CD14-positive monocyte (primary cell): ENCODE data around the gene CPA4. TPM values are rescaled to one million over a fixed set of nuclear protein-coding genes. Genes with fewer than 3 reads are reported as not detected.

Experiments used
- DNase-seq, 3 donors: peaks; one replicate each; pipeline ENCODE4 v3.0.0-alpha.2; 2011 to 2022
- H2AFZ ChIP-seq: 2 replicates; pipeline ENCODE4 v1.6.0; 2012; ENCODE audit warnings: mild to moderate bottlenecking, low read depth, low read length, inconsistent platforms; ENCODE audit not compliant: insufficient read depth, poor library complexity, severe bottlenecking
- H3K27ac ChIP-seq, 2 donors: 1 replicate in 1 of 2; 2 replicates in 1 of 2; pipeline ENCODE4 v1.5.1; 2012 to 2013; ENCODE audit warnings: low read length in 2 of 2, control low read depth in 1 of 2, inconsistent platforms in 1 of 2, low read depth in 1 of 2, mild to moderate bottlenecking in 1 of 2
- H3K27me3 ChIP-seq, 2 donors: one replicate each; pipeline versions ENCODE4 v1.6.0 to v1.6.1; 2011 to 2013; ENCODE audit warnings: low read length in 2 of 2; ENCODE audit not compliant: control insufficient read depth in 2 of 2, insufficient read depth in 2 of 2
- H3K36me3 ChIP-seq, 2 donors: replicated peaks in 1 of 2; 1 replicate in 1 of 2; 2 replicates in 1 of 2; pipeline versions ENCODE4 v1.5.1 to v1.6.1; 2012 to 2013; ENCODE audit warnings: low read length in 2 of 2, control low read depth in 1 of 2, inconsistent platforms in 1 of 2, mild to moderate bottlenecking in 1 of 2; ENCODE audit not compliant: insufficient read depth in 2 of 2, control insufficient read depth in 1 of 2
- H3K4me1 ChIP-seq, 2 donors: 1 replicate in 1 of 2; 2 replicates in 1 of 2; pipeline versions ENCODE4 v1.5.1 to v1.6.1; 2012 to 2013; ENCODE audit warnings: low read length in 2 of 2, control low read depth in 1 of 2, inconsistent platforms in 1 of 2, mild to moderate bottlenecking in 1 of 2, moderate library complexity in 1 of 2; ENCODE audit not compliant: insufficient read depth in 2 of 2, control insufficient read depth in 1 of 2
- H3K4me2 ChIP-seq: replicated peaks from 2 replicates; pipeline ENCODE3; 2012; ENCODE audit warnings: low read length, moderate library complexity, mild to moderate bottlenecking; ENCODE audit not compliant: poor library complexity, severe bottlenecking; ENCODE audit errors: extremely low read depth
- H3K4me3 ChIP-seq, 3 experiments: fragments of 200-600 bp in 1 of 3; sonication (generic) in 1 of 3; replicated peaks in 1 of 3; 1 replicate in 2 of 3; 2 replicates in 1 of 3; pipeline ENCODE4 v1.5.1; 2011 to 2013; ENCODE audit warnings: low read length in 3 of 3, mild to moderate bottlenecking in 3 of 3, control low read depth in 2 of 3, low read depth in 2 of 3, inconsistent platforms in 1 of 3, moderate library complexity in 1 of 3
- H3K79me2 ChIP-seq: 2 replicates; pipeline ENCODE4 v1.6.0; 2012; ENCODE audit warnings: mild to moderate bottlenecking, control low read depth, inconsistent platforms, low read length, moderate library complexity; ENCODE audit not compliant: insufficient read depth
- H3K9ac ChIP-seq: 2 replicates; pipeline ENCODE4 v1.6.0; 2017; ENCODE audit warnings: low read length, mild to moderate bottlenecking; ENCODE audit not compliant: insufficient read depth, poor library complexity, severe bottlenecking
- H3K9me3 ChIP-seq, 2 donors: replicated peaks in 1 of 2; 1 replicate in 1 of 2; 2 replicates in 1 of 2; pipeline versions ENCODE4 v1.5.1 to v1.6.1; 2012 to 2013; ENCODE audit warnings: low read length in 2 of 2, control low read depth in 1 of 2; ENCODE audit not compliant: control insufficient read depth in 1 of 2, insufficient read depth in 1 of 2
- H4K20me1 ChIP-seq: 2 replicates; pipeline ENCODE4 v1.6.0; 2012; ENCODE audit warnings: mild to moderate bottlenecking, low read length, control low read depth, moderate library complexity; ENCODE audit not compliant: insufficient read depth
- H3K27ac Mint-ChIP-seq, 7 donors: one replicate each; pipeline ENCODE4 v1.8.0; 2020; ENCODE audit warnings: mild to moderate bottlenecking in 7 of 7, mixed read lengths in 7 of 7, moderate library complexity in 6 of 7, inconsistent platforms in 2 of 7
- H3K27me3 Mint-ChIP-seq, 3 donors: one replicate each; pipeline ENCODE4 v1.8.0; 2021 to 2022; ENCODE audit warnings: low read depth in 3 of 3, mild to moderate bottlenecking in 3 of 3, mixed read lengths in 3 of 3, moderate library complexity in 3 of 3, inconsistent platforms in 1 of 3
- H3K36me3 Mint-ChIP-seq, 2 donors: one replicate each; pipeline ENCODE4 v1.8.0; 2020; ENCODE audit warnings: mixed read lengths in 2 of 2, inconsistent platforms in 1 of 2, mild to moderate bottlenecking in 1 of 2
- H3K4me1 Mint-ChIP-seq: one replicate; pipeline ENCODE4 v1.8.0; 2020; ENCODE audit warnings: mild to moderate bottlenecking, mixed read lengths
- H3K4me3 Mint-ChIP-seq, 2 donors: one replicate each; pipeline ENCODE4 v1.8.0; 2020; ENCODE audit warnings: mild to moderate bottlenecking in 2 of 2, mixed read lengths in 2 of 2, moderate library complexity in 1 of 2
- H3K9me3 Mint-ChIP-seq, 7 donors: one replicate each; pipeline ENCODE4 v1.8.0; 2020 to 2022; ENCODE audit warnings: mixed read lengths in 7 of 7, mild to moderate bottlenecking in 6 of 7, moderate library complexity in 6 of 7, inconsistent platforms in 2 of 7
- WGBS: methylation state at CpG from one replicate; pipeline ENCODE4 v1.1.5; 2013; ENCODE audit warnings: missing lambda C conversion rate; ENCODE audit not compliant: insufficient coverage; 5-methylcytosine and 5-hydroxymethylcytosine counted together
- intact Hi-C, 2 donors: fragments of 100-400 bp; cut with micrococcal nuclease; formaldehyde crosslinking; loops; one replicate each; pipeline versions ENCODE4 v1.15.0 to v1.15.1; 2023
- polyA plus RNA-seq, 3 donors: library from polyadenylated mRNA; depleted of rRNA in 1 of 3; unstranded in 2 of 3; stranded (reverse) in 1 of 3; fragments of 300-500 nt in 2 of 3; fragments of >200 nt in 1 of 3; fragmentation: Illumina TruSeq in 2 of 3; gene quantifications; 1 replicate in 2 of 3; 2 replicates in 1 of 3; pipeline ENCODE4 v1.2.3, GENCODE V29; 2012 to 2021
- TF ChIP-seq, protein P1 (sequence below): fragments of 200-600 bp; IDR thresholded peaks from one replicate; pipeline ENCODE4 v1.8.0; 2022; ENCODE audit warnings: antibody characterized with exemption, mild to moderate bottlenecking

CPA4 gene
- polyA plus RNA-seq, 3 donors: not detected

DNA sequence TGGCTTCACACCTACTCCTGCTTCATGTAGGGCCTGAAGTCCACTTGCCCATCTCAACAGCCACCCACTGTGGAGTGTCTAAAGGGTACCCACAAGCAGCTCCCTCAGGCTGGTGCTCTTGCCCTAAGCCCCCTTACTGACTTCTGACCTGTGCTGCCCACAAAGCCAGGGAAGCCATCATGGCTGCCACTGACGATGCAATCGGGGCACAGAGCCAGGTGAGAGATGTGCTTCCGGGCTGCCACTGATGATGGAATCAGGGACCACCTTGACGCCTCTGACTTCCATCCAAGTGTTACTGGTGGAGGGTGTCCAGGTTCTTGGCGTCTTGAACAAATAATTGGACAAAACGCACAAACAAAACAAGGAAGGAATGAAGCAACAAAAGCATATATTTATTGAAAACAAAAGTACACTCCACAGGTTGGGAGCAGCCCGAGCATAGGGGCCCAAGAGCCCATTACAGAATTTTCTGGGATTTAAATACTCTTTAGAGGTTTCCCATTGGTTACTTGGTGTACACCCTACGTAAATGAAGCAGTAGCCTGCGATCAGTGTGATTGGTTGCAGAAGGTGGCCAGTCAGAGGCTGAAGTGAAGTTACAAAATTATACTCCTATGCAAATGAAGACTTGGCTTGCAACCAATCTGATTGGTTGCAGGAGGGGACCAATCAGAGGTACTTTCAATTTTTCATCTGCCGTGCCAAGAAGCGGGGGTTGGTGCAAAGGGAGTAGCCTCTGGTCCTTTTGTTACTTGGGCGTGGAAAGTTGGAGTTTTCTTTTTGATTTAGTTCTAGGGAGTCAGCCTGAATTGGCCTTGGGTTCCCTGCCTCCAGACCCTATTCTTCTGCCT is 21.8 kb upstream of the CPA4 start:
- Histone ChIP-seq H2AFZ (no peak overlapping the region), H3K4me1 (peaks cover 9 to 16% of the 10 kb centered on the region in 2 donors), H3K36me3 (no peaks in the 10 kb centered on the region), H3K9ac (no peak overlapping the region), H4K20me1 (no peaks in the 10 kb centered on the region), H3K79me2 (no peaks in the 10 kb centered on the region), H3K27ac (no peak overlapping the region), H3K27me3 (peaks cover 0 to 5% of the 10 kb centered on the region in 2 donors), H3K9me3 (no peaks in the 10 kb centered on the region), H3K4me3 (no peak overlapping the region), H3K4me2 (no peak overlapping the region)
- peaks cover 0 to 7% (median 0%) of the 10 kb centered on the region in 7 donors for H3K9me3 Mint-ChIP-seq
- H3K4me3 Mint-ChIP-seq: no peak overlapping the region
- DNase-seq: no peak
- intact Hi-C loops: no loop called here
- peaks cover 8 to 16% (median 14%) of the 10 kb centered on the region in 3 donors for H3K27me3 Mint-ChIP-seq
- no peak overlapping the region for H3K27ac Mint-ChIP-seq
- TF ChIP-seq, protein P1, sequence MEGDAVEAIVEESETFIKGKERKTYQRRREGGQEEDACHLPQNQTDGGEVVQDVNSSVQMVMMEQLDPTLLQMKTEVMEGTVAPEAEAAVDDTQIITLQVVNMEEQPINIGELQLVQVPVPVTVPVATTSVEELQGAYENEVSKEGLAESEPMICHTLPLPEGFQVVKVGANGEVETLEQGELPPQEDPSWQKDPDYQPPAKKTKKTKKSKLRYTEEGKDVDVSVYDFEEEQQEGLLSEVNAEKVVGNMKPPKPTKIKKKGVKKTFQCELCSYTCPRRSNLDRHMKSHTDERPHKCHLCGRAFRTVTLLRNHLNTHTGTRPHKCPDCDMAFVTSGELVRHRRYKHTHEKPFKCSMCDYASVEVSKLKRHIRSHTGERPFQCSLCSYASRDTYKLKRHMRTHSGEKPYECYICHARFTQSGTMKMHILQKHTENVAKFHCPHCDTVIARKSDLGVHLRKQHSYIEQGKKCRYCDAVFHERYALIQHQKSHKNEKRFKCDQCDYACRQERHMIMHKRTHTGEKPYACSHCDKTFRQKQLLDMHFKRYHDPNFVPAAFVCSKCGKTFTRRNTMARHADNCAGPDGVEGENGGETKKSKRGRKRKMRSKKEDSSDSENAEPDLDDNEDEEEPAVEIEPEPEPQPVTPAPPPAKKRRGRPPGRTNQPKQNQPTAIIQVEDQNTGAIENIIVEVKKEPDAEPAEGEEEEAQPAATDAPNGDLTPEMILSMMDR: no peak
- 100% methylated on average over 4 of the region's 12 CpGs for WGBS
- no peaks in the 10 kb centered on the region for H3K36me3 Mint-ChIP-seq
- peaks cover 13% of the 10 kb centered on the region for H3K4me1 Mint-ChIP-seq

- Histone ChIP-seq H3K79me2 (no peaks in the 10 kb centered on the region), H3K4me3 (peak overlapping the region in 1 of 3 experiments; percentile 42), H3K36me3 (no peaks in the 10 kb centered on the region), H4K20me1 (no peaks in the 10 kb centered on the region), H3K27ac (no peak overlapping the region), H3K9ac (peak overlapping the region; percentile 29), H3K4me2 (peak overlapping the region; percentile 56), H3K27me3 (peaks cover 0 to 5% of the 10 kb centered on the region in 2 donors), H3K4me1 (peaks cover 9 to 16% of the 10 kb centered on the region in 2 donors), H3K9me3 (no peaks in the 10 kb centered on the region), H2AFZ (peak overlapping the region; percentile 43)
- WGBS: 89% methylated on average over 21 of the region's 23 CpGs
- TF ChIP-seq, protein P1: no peak
- Mint-ChIP-seq H3K27ac (no peak overlapping the region), H3K4me3 (peak overlapping the region in 1 of 2 donors; percentile 80), H3K9me3 (peaks cover 0 to 7% (median 0%) of the 10 kb centered on the region in 7 donors), H3K27me3 (peaks cover 8 to 16% (median 14%) of the 10 kb centered on the region in 3 donors), H3K4me1 (peaks cover 13% of the 10 kb centered on the region), H3K36me3 (no peaks in the 10 kb centered on the region)
- intact Hi-C loops: no loop called here
- DNase-seq: no peak
Measured at GRCh38 chr7:130272381-130273080, 20.4 kb upstream of the CPA4 start.
